Dendritic cell treated with granulocyte-macrophage colony-stimulating factor and Interleukin-4, amounts not matched to agents 40 ng/mL and 50 ng/mL, for 4 days (primary cell): ENCODE measurements around the gene ARHGAP8.
"Not testable (repeated sequence)": the region's sequence is repeated elsewhere in the genome, so short reads cannot be mapped to it uniquely, and the experiment has no call there.

ENCODE experiments used
- H3K27ac Mint-ChIP-seq: one replicate; pipeline ENCODE4 v1.8.0; 2022; ENCODE audit warnings: mild to moderate bottlenecking, mixed read lengths
- H3K27me3 Mint-ChIP-seq: one replicate; pipeline ENCODE4 v1.8.0; 2022; ENCODE audit warnings: mild to moderate bottlenecking, mixed read lengths
- H3K36me3 Mint-ChIP-seq: one replicate; pipeline ENCODE4 v1.8.0; 2022; ENCODE audit warnings: low read depth, mixed read lengths
- H3K4me1 Mint-ChIP-seq: one replicate; pipeline ENCODE4 v1.8.0; 2022; ENCODE audit warnings: low read depth, mixed read lengths
- H3K4me3 Mint-ChIP-seq: one replicate; pipeline ENCODE4 v1.8.0; 2022; ENCODE audit warnings: mild to moderate bottlenecking, moderate library complexity, mixed read lengths
- H3K9me3 Mint-ChIP-seq: one replicate; pipeline ENCODE4 v1.8.0; 2022; ENCODE audit warnings: mixed read lengths
- intact Hi-C: fragments of 100-400 bp; cut with micrococcal nuclease; formaldehyde crosslinking; loops from one replicate; pipeline ENCODE4 v1.15.0; 2022

The ARHGAP8 gene

GRCh38 chr22:44891791-44892190 is 139.4 kb downstream of the ARHGAP8 start:
- Mint-ChIP-seq H3K36me3 (no peaks in the 10 kb centered on the region), H3K4me3 (no peak overlapping the region), H3K27me3 (no peaks in the 10 kb centered on the region), H3K27ac (no peak overlapping the region), H3K9me3 (no peaks in the 10 kb centered on the region), H3K4me1 (no peaks in the 10 kb centered on the region)
- intact Hi-C loops: no loop called here

GRCh38 chr22:44892243-44892642 is 139.9 kb downstream of the ARHGAP8 start:
- H3K27ac Mint-ChIP-seq: no peak overlapping the region
- intact Hi-C loops: no loop called here
- H3K4me1 Mint-ChIP-seq: no peaks in the 10 kb centered on the region
- no peak overlapping the region for H3K4me3 Mint-ChIP-seq
- H3K27me3 Mint-ChIP-seq: no peaks in the 10 kb centered on the region
- no peaks in the 10 kb centered on the region for H3K36me3 Mint-ChIP-seq
- no peaks in the 10 kb centered on the region for H3K9me3 Mint-ChIP-seq

- Mint-ChIP-seq H3K4me1 (no peaks in the 10 kb centered on the region), H3K27ac (no peak overlapping the region), H3K36me3 (no peaks in the 10 kb centered on the region), H3K9me3 (no peaks in the 10 kb centered on the region), H3K27me3 (no peaks in the 10 kb centered on the region), H3K4me3 (no peak overlapping the region)
- intact Hi-C loops: no loop called here
These were observed 140.7 kb downstream of the ARHGAP8 start for GRCh38 chr22:44892803-44893730.

- Mint-ChIP-seq H3K36me3 (no peaks in the 10 kb centered on the region), H3K4me1 (no peaks in the 10 kb centered on the region), H3K9me3 (no peaks in the 10 kb centered on the region), H3K27ac (no peak overlapping the region), H3K4me3 (no peak overlapping the region), H3K27me3 (no peaks in the 10 kb centered on the region)
- intact Hi-C loops: no loop called here
These were observed 141.3 kb downstream of the ARHGAP8 start for GRCh38 chr22:44893731-44894080.

GRCh38 chr22:44894321-44894720 is 141.9 kb downstream of the ARHGAP8 start:
- Mint-ChIP-seq H3K36me3 (no peaks in the 10 kb centered on the region), H3K9me3 (no peaks in the 10 kb centered on the region), H3K27ac (no peak overlapping the region), H3K4me1 (no peaks in the 10 kb centered on the region), H3K27me3 (no peaks in the 10 kb centered on the region), H3K4me3 (no peak overlapping the region)
- intact Hi-C loops: no loop called here

- Mint-ChIP-seq H3K36me3 (no peaks in the 10 kb centered on the region), H3K4me1 (no peaks in the 10 kb centered on the region), H3K9me3 (peaks cover 3% of the 10 kb centered on the region), H3K4me3 (no peak overlapping the region), H3K27me3 (no peaks in the 10 kb centered on the region), H3K27ac (no peak overlapping the region)
- intact Hi-C loops: no loop called here
These were observed 142.4 kb downstream of the ARHGAP8 start for GRCh38 chr22:44894782-44895181.

- no peaks in the 10 kb centered on the region for H3K27me3 Mint-ChIP-seq
- H3K4me1 Mint-ChIP-seq: no peaks in the 10 kb centered on the region
- intact Hi-C loops: no loop called here
- peaks cover 10% of the 10 kb centered on the region for H3K9me3 Mint-ChIP-seq
- no peak overlapping the region for H3K27ac Mint-ChIP-seq
- H3K4me3 Mint-ChIP-seq: no peak overlapping the region
- no peaks in the 10 kb centered on the region for H3K36me3 Mint-ChIP-seq
These were observed 143.1 kb downstream of the ARHGAP8 start for GRCh38 chr22:44895296-44896055.

- peaks cover 38% of the 10 kb centered on the region for H3K9me3 Mint-ChIP-seq
- peaks cover 4% of the 10 kb centered on the region for H3K27me3 Mint-ChIP-seq
- intact Hi-C loops: no loop called here
- no peak overlapping the region for H3K27ac Mint-ChIP-seq
- H3K4me3 Mint-ChIP-seq: no peak overlapping the region
- no peaks in the 10 kb centered on the region for H3K4me1 Mint-ChIP-seq
- no peaks in the 10 kb centered on the region for H3K36me3 Mint-ChIP-seq
These were observed 145.9 kb downstream of the ARHGAP8 start for GRCh38 chr22:44898236-44898635.

- Mint-ChIP-seq H3K4me3 (no peak overlapping the region), H3K36me3 (no peaks in the 10 kb centered on the region), H3K4me1 (no peaks in the 10 kb centered on the region), H3K27ac (no peak overlapping the region), H3K9me3 (peaks cover 40% of the 10 kb centered on the region), H3K27me3 (peaks cover 8% of the 10 kb centered on the region)
- intact Hi-C loops: no loop called here
These were observed 148.9 kb downstream of the ARHGAP8 start for GRCh38 chr22:44901301-44901700.

GRCh38 chr22:44903164-44903563 is 150.8 kb downstream of the ARHGAP8 start:
- intact Hi-C loops, H3K4me3 Mint-ChIP-seq, H3K27ac Mint-ChIP-seq, H3K36me3 Mint-ChIP-seq, H3K27me3 Mint-ChIP-seq, H3K4me1 Mint-ChIP-seq: not testable (repeated sequence)
- peaks cover 40% of the 10 kb centered on the region for H3K9me3 Mint-ChIP-seq

- H3K27me3 Mint-ChIP-seq, H3K4me3 Mint-ChIP-seq, intact Hi-C loops, H3K36me3 Mint-ChIP-seq, H3K27ac Mint-ChIP-seq, H3K4me1 Mint-ChIP-seq: not testable (repeated sequence)
- H3K9me3 Mint-ChIP-seq: peaks cover 38% of the 10 kb centered on the region
These were observed 152.2 kb downstream of the ARHGAP8 start for GRCh38 chr22:44904492-44905152.

- Mint-ChIP-seq H3K4me1 (no peaks in the 10 kb centered on the region), H3K27ac (no peak overlapping the region), H3K4me3 (no peak overlapping the region), H3K27me3 (peaks cover 8% of the 10 kb centered on the region), H3K36me3 (no peaks in the 10 kb centered on the region), H3K9me3 (peaks cover 21% of the 10 kb centered on the region)
- intact Hi-C loops: no loop called here
These were observed 154.0 kb downstream of the ARHGAP8 start for GRCh38 chr22:44906248-44906936.

- H3K4me1 Mint-ChIP-seq: no peaks in the 10 kb centered on the region
- intact Hi-C loops: no loop called here
- H3K36me3 Mint-ChIP-seq: no peaks in the 10 kb centered on the region
- peaks cover 8% of the 10 kb centered on the region for H3K27me3 Mint-ChIP-seq
- peaks cover 19% of the 10 kb centered on the region for H3K9me3 Mint-ChIP-seq
- H3K4me3 Mint-ChIP-seq: no peak overlapping the region
- H3K27ac Mint-ChIP-seq: no peak overlapping the region
These were observed 154.7 kb downstream of the ARHGAP8 start for GRCh38 chr22:44906999-44907644.
